ENCODE results near the gene DDX1. TPM values are rescaled to one million over a fixed set of nuclear protein-coding genes. Genes with fewer than 3 reads are reported as not detected.

Gene DDX1
- total and polyA plus RNA-seq, 9 of the 15 experiments (the other 6 are each of a cell fraction or from before 2014, with no cell fraction given): 116 to 277 (median 232) TPM

DNA sequence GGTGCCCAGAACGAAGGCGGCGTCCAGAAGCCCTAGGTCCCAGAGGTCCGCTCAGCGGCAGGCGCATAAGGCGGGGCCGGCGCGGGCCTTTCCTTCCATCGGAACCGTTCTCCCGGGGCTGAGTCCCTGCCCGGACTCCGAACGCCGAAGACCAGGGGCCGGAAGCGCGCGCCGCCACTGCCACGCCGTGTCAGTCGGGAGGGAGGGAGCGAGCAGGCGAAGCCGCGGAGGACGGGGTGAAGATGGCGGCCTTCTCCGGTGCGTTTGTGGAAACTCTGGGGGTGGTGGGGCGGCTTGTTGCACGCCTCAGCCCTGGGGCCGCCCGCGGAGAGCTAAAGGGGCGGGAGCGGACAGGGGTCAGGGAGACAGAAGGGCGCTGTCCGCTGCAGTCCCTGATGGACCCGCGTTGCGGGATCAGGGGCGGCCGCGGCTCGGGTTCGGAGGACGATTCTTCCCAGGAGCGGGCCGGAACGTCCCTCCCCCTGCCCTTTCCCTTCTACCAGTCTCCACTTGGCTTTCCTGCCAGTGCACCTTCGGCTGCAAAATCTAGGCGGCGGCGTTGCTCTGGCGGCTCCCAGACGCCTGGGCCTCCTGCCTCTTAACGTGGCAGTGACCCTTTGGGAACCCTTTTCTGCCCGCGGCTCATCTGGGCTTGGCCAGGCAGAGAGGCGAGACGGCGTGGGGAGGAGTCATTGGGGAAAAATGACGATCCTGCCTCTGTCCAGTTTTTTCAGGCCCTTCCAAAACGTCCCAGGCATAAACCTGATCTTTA lies at the start of gene DDX1 (continued):
- TF ChIP-seq, protein P1, sequence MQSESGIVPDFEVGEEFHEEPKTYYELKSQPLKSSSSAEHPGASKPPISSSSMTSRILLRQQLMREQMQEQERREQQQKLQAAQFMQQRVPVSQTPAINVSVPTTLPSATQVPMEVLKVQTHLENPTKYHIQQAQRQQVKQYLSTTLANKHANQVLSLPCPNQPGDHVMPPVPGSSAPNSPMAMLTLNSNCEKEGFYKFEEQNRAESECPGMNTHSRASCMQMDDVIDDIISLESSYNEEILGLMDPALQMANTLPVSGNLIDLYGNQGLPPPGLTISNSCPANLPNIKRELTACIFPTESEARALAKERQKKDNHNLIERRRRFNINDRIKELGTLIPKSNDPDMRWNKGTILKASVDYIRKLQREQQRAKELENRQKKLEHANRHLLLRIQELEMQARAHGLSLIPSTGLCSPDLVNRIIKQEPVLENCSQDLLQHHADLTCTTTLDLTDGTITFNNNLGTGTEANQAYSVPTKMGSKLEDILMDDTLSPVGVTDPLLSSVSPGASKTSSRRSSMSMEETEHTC (IDR thresholded peaks at IDR 0.05): no peak; the same call in 1 of the 2 replicates
- TF ChIP-seq HCFC1 (IDR thresholded peaks at IDR 0.05; ENCODE audit: low read depth, low read length) (peak; percentile 89), JUN (IDR thresholded peaks at IDR 0.05; ENCODE audit: borderline replicate concordance, low read depth, low read length) (no peak; the same call in 1 of the 2 replicates), JUN (CRISPR knock-in tag; IDR thresholded peaks at IDR 0.05; ENCODE audit: borderline replicate concordance) (peak; percentile 68; the same call in 1 of the 2 replicates), HNRNPL (IDR thresholded peaks at IDR 0.05; ENCODE audit: low read depth, low read length) (peak; percentile 76; the same call in 1 of the 2 replicates), ZNF354B (CRISPR knock-in tag; IDR thresholded peaks at IDR 0.05) (no peak), ZNF76 (CRISPR knock-in tag; IDR thresholded peaks at IDR 0.05; ENCODE audit: borderline replicate concordance) (0 out of 2 replicates have a peak, but pooled peaks have one; percentile 55), ZFX (CRISPR knock-in tag; IDR thresholded peaks at IDR 0.05) (peak; percentile 90), PHF20 (IDR thresholded peaks at IDR 0.05; ENCODE audit: partially characterized antibody) (peak; percentile 89), ADNP (tag; IDR thresholded peaks at IDR 0.05) (no peak), ZNF785 (CRISPR knock-in tag; IDR thresholded peaks at IDR 0.05) (no peak), TAF7 (tag; IDR thresholded peaks at IDR 0.05) (peak; percentile 89), ZNF75A (CRISPR knock-in tag; IDR thresholded peaks at IDR 0.05) (no peak)
- TF ChIP-seq, protein P2, sequence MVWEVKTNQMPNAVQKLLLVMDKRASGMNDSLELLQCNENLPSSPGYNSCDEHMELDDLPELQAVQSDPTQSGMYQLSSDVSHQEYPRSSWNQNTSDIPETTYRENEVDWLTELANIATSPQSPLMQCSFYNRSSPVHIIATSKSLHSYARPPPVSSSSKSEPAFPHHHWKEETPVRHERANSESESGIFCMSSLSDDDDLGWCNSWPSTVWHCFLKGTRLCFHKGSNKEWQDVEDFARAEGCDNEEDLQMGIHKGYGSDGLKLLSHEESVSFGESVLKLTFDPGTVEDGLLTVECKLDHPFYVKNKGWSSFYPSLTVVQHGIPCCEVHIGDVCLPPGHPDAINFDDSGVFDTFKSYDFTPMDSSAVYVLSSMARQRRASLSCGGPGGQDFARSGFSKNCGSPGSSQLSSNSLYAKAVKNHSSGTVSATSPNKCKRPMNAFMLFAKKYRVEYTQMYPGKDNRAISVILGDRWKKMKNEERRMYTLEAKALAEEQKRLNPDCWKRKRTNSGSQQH (CRISPR knock-in tag; IDR thresholded peaks at IDR 0.05): peak; percentile 64; the same call in 1 of the 2 replicates
- TF ChIP-seq, protein P3, sequence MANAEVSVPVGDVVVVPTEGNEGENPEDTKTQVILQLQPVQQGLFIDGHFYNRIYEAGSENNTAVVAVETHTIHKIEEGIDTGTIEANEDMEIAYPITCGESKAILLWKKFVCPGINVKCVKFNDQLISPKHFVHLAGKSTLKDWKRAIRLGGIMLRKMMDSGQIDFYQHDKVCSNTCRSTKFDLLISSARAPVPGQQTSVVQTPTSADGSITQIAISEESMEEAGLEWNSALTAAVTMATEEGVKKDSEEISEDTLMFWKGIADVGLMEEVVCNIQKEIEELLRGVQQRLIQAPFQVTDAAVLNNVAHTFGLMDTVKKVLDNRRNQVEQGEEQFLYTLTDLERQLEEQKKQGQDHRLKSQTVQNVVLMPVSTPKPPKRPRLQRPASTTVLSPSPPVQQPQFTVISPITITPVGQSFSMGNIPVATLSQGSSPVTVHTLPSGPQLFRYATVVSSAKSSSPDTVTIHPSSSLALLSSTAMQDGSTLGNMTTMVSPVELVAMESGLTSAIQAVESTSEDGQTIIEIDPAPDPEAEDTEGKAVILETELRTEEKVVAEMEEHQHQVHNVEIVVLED (CRISPR knock-in tag; IDR thresholded peaks at IDR 0.05): peak; percentile 77
- TF ChIP-seq, protein P4, sequence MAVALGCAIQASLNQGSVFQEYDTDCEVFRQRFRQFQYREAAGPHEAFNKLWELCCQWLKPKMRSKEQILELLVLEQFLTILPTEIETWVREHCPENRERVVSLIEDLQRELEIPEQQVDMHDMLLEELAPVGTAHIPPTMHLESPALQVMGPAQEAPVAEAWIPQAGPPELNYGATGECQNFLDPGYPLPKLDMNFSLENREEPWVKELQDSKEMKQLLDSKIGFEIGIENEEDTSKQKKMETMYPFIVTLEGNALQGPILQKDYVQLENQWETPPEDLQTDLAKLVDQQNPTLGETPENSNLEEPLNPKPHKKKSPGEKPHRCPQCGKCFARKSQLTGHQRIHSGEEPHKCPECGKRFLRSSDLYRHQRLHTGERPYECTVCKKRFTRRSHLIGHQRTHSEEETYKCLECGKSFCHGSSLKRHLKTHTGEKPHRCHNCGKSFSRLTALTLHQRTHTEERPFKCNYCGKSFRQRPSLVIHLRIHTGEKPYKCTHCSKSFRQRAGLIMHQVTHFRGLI (CRISPR knock-in tag; IDR thresholded peaks at IDR 0.05): no peak
- TF ChIP-seq, protein P5, sequence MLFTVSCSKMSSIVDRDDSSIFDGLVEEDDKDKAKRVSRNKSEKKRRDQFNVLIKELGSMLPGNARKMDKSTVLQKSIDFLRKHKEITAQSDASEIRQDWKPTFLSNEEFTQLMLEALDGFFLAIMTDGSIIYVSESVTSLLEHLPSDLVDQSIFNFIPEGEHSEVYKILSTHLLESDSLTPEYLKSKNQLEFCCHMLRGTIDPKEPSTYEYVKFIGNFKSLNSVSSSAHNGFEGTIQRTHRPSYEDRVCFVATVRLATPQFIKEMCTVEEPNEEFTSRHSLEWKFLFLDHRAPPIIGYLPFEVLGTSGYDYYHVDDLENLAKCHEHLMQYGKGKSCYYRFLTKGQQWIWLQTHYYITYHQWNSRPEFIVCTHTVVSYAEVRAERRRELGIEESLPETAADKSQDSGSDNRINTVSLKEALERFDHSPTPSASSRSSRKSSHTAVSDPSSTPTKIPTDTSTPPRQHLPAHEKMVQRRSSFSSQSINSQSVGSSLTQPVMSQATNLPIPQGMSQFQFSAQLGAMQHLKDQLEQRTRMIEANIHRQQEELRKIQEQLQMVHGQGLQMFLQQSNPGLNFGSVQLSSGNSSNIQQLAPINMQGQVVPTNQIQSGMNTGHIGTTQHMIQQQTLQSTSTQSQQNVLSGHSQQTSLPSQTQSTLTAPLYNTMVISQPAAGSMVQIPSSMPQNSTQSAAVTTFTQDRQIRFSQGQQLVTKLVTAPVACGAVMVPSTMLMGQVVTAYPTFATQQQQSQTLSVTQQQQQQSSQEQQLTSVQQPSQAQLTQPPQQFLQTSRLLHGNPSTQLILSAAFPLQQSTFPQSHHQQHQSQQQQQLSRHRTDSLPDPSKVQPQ (CRISPR knock-in tag; IDR thresholded peaks at IDR 0.05; ENCODE audit: borderline replicate concordance): no peak
- TF ChIP-seq, protein P6, sequence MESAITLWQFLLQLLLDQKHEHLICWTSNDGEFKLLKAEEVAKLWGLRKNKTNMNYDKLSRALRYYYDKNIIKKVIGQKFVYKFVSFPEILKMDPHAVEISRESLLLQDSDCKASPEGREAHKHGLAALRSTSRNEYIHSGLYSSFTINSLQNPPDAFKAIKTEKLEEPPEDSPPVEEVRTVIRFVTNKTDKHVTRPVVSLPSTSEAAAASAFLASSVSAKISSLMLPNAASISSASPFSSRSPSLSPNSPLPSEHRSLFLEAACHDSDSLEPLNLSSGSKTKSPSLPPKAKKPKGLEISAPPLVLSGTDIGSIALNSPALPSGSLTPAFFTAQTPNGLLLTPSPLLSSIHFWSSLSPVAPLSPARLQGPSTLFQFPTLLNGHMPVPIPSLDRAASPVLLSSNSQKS (CRISPR knock-in tag; IDR thresholded peaks at IDR 0.05): no peak

All from K562 (cell line).